Measurements from ENCODE around the gene NAA80. TPM values are rescaled to one million over a fixed set of nuclear protein-coding genes. Genes with fewer than 3 reads are reported as not detected.

NAA80 gene
- total RNA-seq, 4 donors from 2014 or later, result 4.7 to 33.5 (median 24.0) TPM

DNA sequence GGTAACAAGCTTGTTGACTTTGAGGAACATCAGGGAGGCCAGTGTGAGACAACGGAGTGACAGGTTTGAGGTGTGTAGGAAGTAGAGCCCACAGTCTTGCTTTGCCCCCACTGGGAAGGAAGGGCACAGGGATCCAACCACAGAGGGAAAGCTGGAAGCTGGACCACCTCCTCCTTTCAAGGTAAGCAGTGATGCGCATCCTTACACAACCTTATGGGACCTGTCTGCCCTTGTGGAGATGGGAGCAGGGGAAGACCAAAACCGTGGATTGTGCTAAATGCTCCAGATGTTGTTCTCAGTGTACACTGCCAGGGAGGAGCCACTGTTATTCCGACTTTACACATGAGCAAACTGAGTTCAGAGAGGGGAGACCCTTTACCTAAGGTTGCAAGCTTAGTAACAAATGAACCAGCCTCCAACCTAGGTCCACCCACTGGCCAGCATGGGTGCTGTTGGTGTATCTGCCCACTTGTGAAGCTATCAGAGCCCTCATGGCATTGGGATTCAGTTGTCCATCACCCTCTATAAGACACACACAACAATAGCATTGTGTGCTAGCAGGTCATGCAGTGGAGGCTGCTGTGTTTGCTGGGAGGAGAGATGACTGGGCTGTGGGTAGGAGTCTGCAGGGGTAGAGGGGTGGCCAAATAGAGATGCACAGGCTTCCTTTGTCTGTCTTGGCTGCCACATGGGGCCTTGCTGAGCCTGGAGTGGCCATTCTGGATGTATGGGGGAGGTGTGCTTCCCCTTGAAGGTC lies 20.9 kb downstream of the NAA80 start:
- Histone ChIP-seq H3K36me3 (no peaks in the 10 kb centered on the region), H3K27ac (peak overlapping the region in 1 of 2 donors; percentile 33), H3K4me3 (no peak overlapping the region), H3K9me3 (no peaks in the 10 kb centered on the region), H3K27me3 (no peaks in the 10 kb centered on the region), H3K4me1 (peaks cover 0 to 6% of the 10 kb centered on the region in 2 donors)
- TF ChIP-seq POLR2A (IDR thresholded peaks at IDR 0.05), result no peak
- TF ChIP-seq, protein P1, sequence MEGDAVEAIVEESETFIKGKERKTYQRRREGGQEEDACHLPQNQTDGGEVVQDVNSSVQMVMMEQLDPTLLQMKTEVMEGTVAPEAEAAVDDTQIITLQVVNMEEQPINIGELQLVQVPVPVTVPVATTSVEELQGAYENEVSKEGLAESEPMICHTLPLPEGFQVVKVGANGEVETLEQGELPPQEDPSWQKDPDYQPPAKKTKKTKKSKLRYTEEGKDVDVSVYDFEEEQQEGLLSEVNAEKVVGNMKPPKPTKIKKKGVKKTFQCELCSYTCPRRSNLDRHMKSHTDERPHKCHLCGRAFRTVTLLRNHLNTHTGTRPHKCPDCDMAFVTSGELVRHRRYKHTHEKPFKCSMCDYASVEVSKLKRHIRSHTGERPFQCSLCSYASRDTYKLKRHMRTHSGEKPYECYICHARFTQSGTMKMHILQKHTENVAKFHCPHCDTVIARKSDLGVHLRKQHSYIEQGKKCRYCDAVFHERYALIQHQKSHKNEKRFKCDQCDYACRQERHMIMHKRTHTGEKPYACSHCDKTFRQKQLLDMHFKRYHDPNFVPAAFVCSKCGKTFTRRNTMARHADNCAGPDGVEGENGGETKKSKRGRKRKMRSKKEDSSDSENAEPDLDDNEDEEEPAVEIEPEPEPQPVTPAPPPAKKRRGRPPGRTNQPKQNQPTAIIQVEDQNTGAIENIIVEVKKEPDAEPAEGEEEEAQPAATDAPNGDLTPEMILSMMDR (IDR thresholded peaks at IDR 0.05), result no peak
- no peak for DNase-seq
- intact Hi-C loops (cut with DNase I; ENCODE audit: low total_unique reads), result loop anchor here (5.0 kb wide), 1 partner anchor 86 kb away; the partner anchor contains the start of gene GNAT1

DNA sequence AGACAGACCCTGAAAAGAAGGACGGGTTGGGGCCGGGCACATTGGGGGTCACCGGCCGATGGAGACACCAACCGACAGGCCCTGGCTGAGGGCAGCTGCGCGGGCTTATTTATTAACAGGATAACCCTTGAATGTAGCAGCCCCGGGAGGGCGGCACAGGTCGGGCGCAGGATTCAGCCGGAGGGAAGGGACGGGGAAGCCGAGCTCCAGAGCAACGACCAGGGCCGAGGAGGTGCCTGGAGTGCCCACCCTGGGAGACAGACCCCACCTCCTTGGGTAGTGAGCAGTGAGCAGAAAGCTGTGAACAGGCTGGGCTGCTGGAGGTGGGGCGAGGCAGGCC lies 22.5 kb downstream of the NAA80 start:
- Histone ChIP-seq H3K27me3 (no peaks in the 10 kb centered on the region), H3K27ac (no peak overlapping the region), H3K36me3 (no peaks in the 10 kb centered on the region), H3K9me3 (no peaks in the 10 kb centered on the region), H3K4me1 (peaks cover 0 to 6% of the 10 kb centered on the region in 2 donors), H3K4me3 (no peak overlapping the region)
- intact Hi-C loops (cut with DNase I; ENCODE audit: low total_unique reads), result loop anchor here (5.0 kb wide), 1 partner anchor 84 kb away; the partner anchor contains the start of gene GNAT1
- TF ChIP-seq, protein P1 (IDR thresholded peaks at IDR 0.05), result no peak
- no peak for TF ChIP-seq POLR2A (IDR thresholded peaks at IDR 0.05)
- DNase-seq, result no peak

DNA sequence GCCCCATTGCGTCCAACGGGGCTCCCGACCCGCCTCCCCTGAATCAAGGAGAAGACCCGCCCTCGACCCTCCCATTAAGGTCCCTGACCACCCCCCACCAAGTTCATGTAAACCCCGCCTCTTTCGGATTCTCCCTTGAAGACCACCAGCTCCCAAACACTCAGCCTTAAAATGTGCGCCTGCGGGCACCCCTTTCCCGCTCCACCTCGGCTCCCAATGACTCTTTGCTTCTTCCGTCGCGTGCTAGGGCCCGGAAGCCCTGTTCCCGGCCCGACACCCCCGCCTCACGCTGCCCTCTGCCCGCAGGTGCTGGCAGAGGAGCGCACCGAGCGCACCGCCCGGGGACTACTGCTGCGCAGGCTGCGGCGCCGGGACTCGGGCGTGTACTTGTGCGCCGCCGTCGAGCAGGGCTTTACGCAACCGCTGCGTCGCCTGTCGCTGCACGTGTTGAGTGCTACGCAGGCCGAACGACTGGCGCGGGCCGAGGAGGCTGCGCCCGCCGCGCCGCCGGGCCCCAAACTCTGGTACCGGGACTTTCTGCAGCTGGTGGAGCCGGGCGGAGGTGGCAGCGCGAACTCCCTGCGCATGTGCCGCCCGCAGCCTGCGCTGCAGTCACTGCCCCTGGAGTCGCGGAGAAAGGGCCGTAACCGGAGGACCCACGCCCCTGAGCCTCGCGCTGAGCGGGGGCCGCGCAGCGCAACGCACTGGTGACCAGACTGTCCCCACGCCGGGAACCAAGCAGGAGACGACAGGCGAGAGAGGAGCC lies 23.0 kb downstream of the NAA80 start:
- intact Hi-C loops (cut with DNase I; ENCODE audit: low total_unique reads), result loop anchor here (5.0 kb wide), 1 partner anchor 84 kb away; the partner anchor contains the start of gene GNAT1
- no peaks in the 10 kb centered on the region for H3K36me3 ChIP-seq
- peaks cover 0 to 8% of the 10 kb centered on the region in 2 donors for H3K4me1 ChIP-seq
- peak in 1 of 2 donors; percentile 19 for DNase-seq
- no peak for TF ChIP-seq POLR2A (IDR thresholded peaks at IDR 0.05)
- TF ChIP-seq, protein P1 (IDR thresholded peaks at IDR 0.05), result no peak
- H3K27me3 ChIP-seq, result no peaks in the 10 kb centered on the region
- no peak overlapping the region for H3K27ac ChIP-seq
- no peak overlapping the region for H3K4me3 ChIP-seq
- no peaks in the 10 kb centered on the region for H3K9me3 ChIP-seq

DNA sequence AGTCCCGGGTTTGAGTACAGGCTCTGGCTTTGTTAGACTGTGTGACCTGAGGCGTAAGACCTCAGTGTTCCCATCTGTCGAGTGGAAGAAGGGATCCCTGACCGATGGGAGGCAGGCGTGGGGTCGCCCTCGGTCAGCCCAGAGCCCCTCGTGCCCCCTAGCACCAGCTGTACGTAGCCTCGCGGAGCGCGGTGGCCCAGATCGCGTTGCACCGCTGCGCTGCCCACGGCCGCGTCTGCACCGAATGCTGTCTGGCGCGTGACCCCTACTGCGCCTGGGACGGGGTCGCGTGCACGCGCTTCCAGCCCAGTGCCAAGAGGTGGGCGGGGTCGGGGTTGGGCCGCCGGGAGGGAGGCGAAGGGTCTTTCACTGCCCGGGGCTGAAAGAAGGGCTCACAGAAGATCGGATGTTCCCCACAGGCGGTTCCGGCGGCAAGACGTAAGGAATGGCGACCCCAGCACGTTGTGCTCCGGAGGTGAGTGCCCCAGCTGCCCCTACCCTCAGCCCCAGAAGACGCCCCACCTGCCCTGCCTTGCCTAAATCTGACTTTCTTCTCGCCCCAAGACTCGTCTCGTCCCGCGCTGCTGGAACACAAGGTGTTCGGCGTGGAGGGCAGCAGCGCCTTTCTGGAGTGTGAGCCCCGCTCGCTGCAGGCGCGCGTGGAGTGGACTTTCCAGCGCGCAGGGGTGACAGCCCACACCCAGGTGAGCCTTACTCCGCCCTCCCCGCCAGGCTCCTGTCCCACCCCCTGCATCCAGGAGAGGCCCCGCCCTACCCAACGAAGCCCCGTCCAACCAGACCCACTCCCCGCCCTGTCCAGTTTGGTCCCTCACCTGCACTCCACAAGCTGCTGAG lies 23.8 kb downstream of the NAA80 start:
- H3K27me3 ChIP-seq, result no peaks in the 10 kb centered on the region
- H3K36me3 ChIP-seq, result no peaks in the 10 kb centered on the region
- no peak for DNase-seq
- H3K4me1 ChIP-seq, result peaks cover 0 to 12% of the 10 kb centered on the region in 2 donors
- H3K27ac ChIP-seq, result no peak overlapping the region
- no peaks in the 10 kb centered on the region for H3K9me3 ChIP-seq
- intact Hi-C loops (cut with DNase I; ENCODE audit: low total_unique reads), result loop anchor here (5.0 kb wide), 1 partner anchor 83 kb away; the partner anchor contains the start of gene GNAT1
- no peak overlapping the region for H3K4me3 ChIP-seq
- no peak for TF ChIP-seq POLR2A (IDR thresholded peaks at IDR 0.05)
- TF ChIP-seq, protein P1 (IDR thresholded peaks at IDR 0.05), result no peak
